HG02885 (cell line): ENCODE measurements around the gene PLCXD3.

Source experiments
- ATAC-seq: cut with Tn5 transposase; IDR thresholded peaks from one replicate; pipeline ENCODE4 v1.9.1; 2021; ENCODE audit warnings: mild to moderate bottlenecking; ENCODE audit not compliant: unreplicated experiment, poor library complexity

The PLCXD3 gene, protein sequence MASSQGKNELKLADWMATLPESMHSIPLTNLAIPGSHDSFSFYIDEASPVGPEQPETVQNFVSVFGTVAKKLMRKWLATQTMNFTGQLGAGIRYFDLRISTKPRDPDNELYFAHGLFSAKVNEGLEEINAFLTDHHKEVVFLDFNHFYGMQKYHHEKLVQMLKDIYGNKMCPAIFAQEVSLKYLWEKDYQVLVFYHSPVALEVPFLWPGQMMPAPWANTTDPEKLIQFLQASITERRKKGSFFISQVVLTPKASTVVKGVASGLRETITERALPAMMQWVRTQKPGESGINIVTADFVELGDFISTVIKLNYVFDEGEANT

DNA sequence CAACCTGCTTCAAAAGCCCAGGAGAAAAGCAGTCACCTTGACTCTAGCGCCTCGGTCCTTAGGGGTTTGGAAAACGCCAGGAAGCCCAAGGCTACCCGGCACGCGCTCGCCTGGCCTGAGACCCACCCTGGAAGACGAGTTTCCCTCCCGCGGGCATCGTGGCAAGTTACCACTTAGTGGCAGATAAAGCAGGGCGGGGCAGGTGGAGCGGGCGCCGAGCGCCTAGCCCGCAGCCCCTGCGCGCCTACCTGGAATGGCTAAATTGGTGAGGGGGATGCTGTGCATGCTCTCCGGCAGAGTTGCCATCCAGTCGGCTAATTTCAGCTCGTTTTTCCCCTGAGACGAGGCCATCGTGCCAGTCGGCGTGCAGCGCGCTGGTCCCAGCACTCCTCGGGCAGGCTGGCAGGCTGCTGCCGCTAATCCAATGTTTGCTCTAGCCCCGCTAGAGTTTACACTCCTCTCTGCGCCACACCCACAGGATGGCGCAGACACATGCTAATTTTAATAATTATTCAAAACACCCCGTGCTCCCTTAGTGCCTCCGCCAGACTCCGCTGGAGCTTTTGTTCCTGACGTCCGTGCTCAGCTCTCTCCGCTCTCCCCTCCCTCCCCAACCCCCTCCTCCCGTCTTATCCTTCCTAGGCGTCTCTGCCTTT lies at the start of gene PLCXD3:
Gene PLCXD3, minus strand, starts transcription at position 426 of the 656 bp plus-strand sequence. Its CDS starts 75 bp downstream, at position 351.
- ATAC-seq = no peak

DNA sequence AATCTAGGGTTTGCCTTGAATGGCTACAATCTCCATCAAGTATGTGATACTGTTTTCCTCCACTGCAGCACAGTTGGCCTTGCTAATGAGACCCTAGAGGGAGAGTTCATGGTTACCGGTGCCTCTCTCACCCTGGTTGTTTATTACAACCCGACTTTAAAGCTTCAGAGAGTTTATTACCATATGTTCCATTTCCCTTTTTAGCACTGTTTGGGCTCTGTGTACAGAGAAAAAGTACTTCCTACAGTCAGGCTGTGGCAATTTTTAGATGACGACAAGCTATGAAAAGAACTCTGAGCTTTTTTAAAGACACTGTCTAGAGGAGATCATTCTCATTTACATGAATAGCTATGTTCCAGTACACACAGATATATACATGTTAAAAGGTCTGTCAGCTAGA lies 48.8 kb upstream of the PLCXD3 start:
- no peak for ATAC-seq

DNA sequence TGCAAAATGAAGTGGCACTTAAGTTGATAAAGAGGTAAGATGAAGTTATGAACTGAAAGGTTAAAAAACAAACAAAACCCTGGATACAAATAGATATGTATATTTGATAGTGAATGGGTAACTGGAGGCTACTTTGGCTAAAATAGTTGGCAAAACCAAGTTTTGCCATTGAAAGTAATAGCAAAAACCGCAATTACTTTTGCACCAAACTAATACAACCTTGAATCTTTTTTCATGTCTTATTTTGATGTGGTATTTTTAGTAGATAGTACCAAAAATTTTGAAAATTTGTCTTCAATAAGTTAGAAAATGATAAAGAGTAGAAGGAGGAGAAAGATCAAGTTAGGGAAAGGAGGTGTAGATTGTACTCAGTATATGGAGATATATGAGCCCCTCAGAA lies 47.9 kb upstream of the PLCXD3 start:
- no peak for ATAC-seq

DNA sequence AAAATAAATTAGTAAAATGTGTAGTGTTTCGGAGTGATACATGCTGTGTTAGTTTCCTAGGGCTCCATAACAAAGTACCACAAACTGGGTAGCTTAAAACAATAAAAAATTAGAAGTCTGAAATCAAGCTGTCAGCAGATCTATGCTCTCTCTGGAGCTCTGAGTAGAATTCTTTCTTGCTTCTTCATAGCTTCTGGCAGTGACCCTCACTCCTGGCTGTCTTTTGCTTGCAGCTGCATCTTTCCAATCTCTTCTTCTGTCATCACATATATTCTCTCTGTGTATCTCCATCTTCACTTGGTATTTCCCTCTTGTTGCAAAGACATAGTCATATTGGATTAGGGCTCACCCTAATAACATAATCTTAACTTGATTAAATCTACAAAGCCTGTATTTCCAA lies 37.6 kb upstream of the PLCXD3 start:
- no peak for ATAC-seq

DNA sequence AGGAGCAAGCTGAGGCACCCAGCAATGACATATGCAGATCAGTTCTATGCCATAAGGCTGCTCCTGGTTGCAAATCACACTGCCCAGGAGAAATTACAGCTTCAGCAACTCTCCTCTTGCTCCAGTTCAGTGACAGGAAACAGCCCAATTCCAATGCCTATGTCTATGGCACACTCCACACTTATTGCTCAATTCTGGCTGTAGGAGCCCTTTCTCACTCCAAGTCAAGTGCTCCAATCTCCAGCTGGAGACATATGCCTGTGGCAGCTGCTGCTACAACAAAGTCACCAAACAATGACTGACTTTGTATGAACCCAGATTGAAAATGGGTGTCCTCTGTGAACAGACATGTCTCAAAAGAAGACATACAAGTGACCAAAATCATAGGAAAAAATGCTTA lies 31.8 kb upstream of the PLCXD3 start:
- no peak for ATAC-seq

DNA sequence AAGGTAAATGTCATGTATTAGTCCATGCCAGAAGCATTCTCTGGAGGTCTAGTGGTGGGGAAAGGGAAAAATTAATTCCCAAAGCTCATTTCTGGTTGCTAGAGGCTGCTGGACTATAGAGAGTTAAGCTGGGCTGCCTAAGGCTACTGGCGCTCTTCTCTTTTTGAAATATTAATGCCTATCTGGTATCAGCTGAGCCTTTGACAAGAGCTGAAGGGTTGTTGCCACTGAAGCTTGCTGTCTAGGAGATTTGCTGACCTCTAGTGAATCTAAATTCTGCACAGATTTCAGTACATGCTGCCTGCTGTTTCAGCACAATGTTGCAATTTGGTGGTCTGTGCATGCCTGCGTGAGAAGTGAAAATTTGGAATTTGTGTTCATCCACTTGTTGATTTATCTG lies 29.1 kb upstream of the PLCXD3 start:
- no peak for ATAC-seq

DNA sequence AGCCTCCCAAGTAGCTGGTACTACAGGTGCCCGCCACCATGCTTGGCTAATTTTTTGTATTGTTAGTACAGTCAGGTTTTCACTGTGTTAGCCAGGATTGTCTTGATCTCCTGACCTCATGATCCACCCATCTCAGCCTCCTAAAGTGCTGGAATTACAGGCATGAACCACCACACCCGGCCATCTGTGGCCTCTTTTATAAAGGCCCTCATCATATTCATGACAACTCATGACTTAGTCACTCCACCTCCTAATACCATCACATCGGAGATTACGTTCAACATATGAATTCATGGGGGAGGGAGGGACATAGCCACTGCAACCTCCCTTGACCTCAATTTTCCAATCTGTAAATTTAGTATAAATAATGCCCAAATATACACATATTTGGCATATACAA lies 27.2 kb upstream of the PLCXD3 start:
- no peak for ATAC-seq

DNA sequence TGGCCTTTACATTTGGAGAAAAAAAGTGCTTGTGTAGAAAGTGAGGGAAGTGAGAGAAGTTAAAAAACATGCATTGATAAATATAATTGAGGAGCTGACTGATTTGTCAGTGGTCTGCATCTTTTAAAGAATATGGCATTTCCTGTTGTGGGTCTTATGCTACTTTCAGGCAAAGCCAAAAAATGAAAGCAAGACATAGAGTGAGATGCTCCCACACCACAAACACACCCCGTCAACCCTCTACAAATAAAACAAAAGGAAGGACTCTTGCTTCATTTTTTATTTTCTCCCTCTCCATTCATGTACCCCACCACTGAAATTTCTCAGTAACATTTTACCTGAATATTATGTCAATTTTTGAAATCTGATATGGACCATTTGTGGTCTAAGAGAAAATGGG lies 22.1 kb upstream of the PLCXD3 start:
- no peak for ATAC-seq

DNA sequence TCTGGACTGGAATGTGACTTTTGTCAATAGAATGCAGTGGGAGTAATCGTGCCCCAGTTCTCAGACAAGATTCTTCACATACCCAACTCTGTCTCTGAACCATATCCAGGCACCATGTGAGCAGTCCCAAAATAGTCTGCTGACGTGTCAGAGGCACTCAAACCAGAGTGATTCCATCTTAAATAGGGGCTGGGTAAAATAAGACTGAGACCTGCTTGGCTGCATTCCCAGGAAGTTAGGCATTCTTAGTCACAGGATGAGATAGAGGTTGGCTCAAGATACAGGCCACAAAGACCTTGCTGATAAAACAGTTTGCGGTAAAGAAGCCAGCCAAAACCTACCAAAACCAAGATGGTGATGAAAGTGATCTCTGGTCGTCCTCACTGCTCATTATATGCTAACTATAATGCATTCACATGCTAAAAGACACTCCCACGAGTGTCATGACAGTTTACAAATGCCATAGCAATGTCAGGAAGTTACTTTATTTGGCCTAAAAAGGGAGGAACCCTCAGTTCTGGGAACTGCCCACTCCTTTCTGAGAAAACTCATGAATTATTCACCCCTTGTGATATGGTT lies 16.9 kb upstream of the PLCXD3 start:
- ATAC-seq = no peak

DNA sequence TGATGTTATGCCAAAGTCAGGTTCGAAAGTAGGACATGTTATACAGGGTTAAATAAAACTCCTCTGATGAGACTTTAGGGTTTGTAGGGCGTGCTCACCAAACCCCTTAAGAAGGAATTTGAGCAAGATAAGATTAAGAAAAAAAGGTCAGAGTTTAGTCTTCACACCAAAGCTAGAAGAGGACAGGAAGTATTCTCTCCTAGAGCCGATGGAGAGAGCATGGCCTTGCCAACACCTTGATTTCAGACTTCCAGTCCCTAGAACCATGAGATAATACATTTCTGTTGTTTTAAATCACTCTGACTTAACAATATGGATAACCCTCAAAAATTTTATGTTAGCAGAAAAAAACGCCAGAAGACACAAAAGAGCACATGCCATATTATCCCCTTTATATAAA lies 16.3 kb upstream of the PLCXD3 start:
- no peak for ATAC-seq

DNA sequence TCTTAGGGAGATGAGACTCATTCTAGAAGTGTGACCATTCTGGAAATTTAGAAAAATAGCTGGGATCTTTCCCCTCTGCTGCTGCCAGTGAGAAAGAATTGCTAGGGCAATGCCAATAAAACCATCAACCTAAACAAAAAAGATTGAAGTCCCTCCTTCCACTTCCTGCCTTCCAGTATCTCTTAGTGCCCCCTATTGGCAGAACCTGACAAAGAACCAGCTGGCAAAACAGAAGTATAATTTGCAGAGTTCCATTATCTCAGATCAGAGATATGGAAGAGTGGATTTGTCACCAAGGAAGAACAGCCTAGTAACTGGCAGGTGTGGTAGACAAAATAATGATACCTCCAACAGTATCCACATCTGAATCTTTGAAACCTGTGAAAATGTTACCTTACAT lies 13.8 kb upstream of the PLCXD3 start:
- ATAC-seq = no peak

DNA sequence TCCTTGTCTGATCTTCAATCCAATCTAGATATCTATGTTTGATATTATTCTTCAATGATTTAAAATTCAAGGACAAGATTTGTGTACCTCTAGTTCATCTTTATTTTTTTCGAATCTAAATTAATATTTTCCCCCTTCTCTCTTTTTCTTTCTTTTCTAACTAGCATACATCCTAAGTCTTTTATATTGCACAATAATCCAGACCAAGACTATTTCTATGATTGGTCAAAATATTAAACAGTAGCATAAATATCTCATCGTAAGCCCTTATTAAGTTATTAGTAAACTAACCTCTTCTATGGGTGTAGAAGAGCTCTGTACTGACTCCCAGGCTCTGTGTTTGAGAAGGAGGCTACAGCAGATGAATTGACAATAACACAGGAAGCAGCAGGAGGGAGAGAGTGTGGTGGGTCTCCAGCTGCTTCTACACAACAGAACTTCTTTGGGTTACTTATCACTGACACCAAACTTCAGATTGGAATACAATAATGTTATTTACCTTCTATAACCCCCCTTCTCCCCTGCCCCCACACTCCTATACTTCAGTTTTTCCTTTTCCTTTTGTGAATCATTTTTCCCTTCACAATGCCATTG lies 11.9 kb upstream of the PLCXD3 start:
- ATAC-seq = no peak

DNA sequence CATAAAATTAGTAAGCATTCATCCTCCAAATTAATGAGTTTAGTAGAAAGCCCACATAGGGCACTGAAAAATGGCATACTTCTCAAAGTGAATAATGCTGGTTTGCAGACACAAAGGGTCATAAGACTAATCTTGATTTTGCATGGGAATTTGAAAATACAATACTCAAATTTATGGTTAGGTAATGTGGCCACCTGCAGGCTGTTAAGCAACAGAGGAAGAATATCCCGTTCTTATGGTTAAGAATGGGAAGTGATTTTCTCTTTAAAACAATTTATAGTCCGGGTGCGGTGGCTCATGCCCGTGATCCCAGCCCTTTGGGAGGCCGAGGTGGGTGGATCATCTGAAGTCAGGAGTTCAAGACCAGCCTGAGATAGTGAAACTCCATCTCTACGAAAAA lies 9.4 kb upstream of the PLCXD3 start:
- ATAC-seq = no peak

DNA sequence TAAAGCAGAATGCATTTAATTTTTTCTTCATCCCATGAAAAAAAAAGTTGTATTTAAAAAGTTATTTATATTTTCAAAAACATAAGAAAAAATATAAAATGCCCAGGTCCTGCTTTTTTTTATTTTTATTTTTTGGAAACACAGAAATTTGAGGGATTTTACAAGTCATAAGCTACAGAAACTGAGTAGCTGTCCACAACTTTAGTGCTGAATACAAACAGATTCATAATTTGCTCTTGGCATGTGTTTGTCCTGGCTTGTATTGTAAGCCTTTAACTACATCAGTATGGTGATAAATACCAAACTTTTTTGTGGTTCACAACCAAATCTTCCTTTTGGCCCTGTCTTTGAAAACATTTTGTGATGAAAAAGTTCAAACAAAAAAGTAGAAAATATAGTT lies 7.5 kb upstream of the PLCXD3 start:
- ATAC-seq = no peak

DNA sequence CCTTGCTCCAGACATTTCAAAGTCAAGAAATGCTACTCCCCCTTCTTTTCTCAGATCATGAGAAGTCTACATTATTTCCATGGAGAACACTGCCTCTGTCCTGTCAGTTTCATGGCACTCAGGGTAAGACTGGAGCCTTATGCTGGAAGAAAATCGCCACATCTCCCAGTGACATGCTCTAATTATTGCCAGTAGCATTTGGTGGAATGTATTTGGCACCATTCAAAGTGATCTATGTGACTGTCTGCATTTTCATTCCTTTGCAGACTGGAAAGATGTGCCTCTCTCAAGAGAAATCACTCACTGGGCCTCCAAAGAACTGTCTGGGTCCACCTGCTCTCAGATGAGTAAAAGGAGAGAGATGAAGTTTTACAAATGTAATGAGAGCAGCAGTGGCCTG lies 840 bp upstream of the PLCXD3 start:
- no peak for ATAC-seq

DNA sequence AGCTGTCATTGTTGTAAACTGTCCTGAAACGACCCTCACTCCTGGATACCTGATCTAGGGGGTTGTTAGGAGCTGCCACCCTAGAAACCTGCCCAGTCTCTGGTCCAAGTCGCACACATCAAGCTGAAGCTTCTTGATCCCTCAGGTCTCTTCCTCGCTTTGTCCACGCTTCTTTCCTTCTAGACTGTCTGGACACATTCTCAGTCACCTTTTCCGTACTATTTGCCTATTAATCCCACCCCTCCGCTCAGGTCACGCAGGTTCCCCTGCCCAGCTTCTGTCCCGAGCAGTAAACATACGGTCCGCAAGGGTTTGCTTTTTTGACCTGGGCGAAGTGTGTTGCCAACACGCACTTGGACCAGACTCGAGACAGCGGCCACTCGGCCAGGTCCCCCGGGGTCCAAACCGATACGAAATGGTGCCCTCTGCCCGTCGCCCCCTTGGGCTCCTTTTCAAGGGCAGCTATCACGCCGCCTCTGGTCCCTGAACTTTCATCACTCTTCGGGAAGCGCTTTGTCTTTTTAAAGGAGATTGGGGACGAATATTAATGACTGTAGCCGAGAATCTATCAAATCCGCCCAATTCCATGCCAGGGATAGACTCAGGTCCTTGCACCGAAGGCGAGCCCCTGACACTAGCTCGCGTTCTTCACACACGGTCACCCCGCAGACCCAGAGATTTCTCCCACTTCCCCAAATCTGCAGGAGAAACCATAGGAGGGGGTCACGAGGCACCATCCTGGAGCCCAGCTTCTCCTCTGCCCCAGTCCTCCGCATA lies 814 bp downstream of the PLCXD3 start:
- ATAC-seq = no peak

DNA sequence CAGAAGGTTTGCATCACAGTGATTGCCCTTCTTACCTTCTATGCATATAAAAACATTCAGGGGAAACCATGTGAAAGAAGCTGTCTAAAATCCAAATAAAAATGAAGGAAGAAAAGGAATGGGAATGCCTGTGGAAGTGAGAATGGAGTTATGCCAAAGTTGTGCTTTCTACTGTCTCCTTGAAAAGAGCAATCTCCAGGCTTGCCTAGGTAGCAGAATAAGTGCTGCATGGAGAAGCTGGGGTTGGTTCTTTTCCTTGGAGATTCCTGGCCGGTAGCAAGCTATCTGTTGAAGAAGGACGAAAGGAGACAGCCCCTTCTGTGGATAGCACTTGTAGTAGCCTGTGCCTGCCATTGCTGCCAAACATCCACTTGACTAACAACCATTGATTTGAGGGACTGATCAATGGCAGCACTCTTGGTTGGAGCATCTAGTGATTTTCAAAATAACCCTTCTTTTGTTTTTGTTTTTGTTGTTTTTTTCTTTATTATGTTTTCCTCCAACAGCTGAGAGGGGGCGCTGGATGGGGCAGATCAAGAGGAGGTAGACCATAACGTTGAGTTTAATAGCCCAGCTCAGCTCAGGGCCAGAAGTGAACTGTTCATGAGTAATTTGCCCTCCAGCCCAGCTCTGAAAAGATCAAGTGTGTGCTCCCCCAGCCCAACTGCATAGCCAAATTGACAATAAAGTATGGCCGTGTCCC lies 1.6 kb downstream of the PLCXD3 start:
- ATAC-seq = no peak

DNA sequence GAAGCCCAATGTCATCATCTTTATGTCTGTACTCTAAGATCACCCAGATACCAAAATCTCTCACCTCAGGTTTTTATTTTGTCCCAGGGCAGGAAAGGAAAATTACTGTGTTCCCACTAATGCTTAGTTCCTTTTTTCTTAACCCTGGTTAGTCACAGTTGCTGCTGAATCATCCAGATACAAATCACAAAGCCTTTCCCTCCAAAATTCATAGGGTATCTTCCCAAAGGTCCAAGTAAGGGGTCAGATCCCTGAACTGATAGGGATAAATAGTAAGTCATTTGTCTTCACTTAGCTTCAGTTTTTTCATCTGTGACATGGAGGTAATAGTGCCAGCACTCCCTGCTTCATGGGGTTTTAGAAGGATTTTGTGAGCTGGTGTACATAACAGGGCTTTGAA lies 2.2 kb downstream of the PLCXD3 start:
- ATAC-seq = no peak

DNA sequence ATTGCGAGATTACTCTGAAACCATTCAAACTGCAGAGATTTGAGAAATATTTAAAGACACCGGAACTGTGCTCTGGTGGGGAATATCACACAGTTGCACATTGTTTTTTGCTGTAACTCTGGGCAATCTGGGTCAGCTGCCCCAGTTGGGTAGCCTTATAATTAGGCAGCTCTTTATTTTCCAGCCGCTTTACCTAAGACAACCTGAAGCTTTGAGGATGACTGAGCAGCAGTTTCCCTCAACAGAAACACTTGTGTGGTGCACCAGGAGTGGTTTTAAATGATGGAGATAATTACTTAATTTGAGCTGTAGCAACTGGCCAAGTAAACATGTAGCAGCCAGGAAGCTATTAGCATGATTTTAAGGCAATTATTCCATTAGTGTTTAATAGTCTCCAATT lies 2.9 kb downstream of the PLCXD3 start:
- ATAC-seq = no peak

DNA sequence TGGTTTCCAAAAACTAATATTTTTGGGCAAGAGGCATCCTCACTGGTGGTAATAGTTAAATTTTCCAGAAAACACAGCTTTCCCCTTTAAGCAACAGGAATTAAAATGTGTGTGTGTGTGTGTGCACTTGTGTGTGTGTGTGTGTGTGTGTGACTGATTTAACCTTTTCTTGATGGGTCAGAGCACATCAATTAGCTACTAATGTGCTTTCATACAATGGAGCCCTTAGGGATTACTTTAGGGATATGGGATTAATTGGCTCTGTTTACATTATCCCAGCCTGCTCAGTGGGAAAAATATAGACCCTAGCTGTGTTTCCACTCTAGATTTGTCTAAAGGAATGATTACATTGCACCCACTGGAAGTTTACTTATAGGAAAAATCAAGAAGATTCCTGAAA lies 6.5 kb downstream of the PLCXD3 start:
- ATAC-seq = no peak
